DLD1 (cell line): Measurements from ENCODE around the gene CASK.
"Not testable (repeated sequence)": the region's sequence is repeated elsewhere in the genome, so short reads cannot be mapped to it uniquely, and the experiment has no call there.

Experiments
- in situ Hi-C: cut with HindIII; loops from 2 replicates; pipeline ENCODE4 v1.10.0; 2017; ENCODE audit warnings: low sequenced_read_pairs

The CASK gene

DNA sequence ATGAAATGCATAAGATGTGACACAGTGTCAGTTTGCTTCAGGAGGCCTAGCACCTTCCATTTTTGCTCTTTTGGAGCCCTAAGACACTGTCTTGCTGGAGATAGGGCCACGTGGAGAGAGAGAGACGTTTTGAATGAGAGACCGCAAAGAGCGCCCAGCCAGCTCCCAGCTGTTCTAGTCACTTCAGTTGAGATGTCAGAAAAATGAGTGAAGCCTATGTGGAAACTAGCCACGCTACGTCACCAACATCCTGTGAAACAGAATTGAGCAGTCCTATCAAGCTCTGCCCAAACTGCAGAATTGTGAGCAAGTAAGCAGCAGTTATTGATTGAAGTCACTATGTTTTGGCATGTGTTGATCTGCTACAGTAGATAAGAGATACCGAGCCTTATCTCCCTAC lies 186.3 kb downstream of the CASK start:
- in situ Hi-C loops = no loop called here

DNA sequence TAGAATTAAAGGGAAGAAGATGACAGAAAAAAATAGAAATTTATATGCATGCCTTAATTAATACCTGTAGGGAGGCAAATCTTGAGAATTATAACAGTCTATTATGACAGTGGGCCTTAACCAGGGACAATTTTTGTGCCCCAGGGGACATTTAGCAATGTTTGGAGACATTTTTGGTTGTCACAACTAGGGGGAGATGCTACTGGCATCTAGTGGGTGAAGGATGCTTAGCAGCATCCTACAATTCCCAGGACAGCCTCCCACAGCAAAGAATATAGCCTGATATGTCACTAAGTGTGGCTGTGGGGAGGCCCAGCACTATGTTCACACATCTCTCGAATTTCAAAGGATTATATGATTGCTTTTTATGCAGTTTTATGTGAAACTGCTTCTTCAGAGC lies 188.8 kb downstream of the CASK start:
- in situ Hi-C loops = no loop called here

DNA sequence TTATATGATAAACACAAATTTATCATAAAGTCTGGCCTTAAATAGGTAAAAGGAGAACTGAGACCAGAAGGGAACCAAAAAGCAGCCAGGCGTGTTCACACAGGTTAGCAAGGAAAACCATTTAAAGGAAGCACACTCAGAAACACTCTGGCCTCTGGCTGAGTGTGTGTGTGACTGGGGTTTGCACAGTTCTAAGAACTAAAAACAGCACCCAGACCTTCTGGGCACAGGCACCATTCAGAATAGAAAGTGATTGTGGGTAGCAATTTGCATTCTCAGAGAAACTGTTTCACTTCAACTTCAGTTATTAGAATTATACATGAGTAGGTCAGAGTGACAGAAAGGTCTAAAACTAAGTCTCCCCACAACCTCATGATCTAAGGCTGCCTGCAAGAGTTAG lies 189.4 kb downstream of the CASK start:
- in situ Hi-C loops = no loop called here

DNA sequence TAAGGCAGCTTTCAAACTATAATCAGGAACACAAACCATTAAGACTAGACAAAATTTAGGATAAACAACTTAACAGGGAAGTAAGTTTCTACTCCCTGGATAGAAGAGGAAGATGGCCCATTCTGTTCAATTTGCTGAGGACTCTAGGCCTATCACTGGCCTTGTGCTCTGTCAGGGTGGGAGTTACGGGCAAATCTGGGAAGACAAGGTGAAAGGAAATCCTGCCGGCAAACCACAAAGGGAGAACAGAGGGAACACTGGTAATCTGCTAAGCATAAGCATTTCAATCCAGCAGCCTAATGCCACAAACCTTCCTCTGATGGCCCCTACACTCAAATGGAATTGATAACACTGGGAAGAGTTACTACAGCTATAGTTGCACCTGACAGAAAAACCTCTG lies 191.1 kb downstream of the CASK start:
- in situ Hi-C loops = no loop called here

DNA sequence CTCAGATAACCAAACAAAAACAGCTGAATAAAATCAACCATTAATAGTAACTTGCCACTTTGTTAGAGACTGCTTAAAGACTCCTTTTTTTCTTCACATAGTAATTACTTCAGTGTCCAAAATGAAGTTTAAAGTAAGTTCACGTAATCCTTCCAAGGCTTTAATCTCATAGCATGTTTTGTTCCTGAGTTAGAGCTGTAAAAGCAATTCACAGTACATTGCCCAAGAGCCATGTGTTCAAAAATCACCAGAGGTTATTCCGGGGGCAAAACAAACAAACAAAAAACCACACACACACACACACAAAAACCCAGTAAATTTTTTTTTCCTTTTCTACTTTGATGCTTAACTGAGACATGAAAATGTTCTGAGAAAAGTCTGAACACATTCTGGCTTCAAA lies 193.3 kb downstream of the CASK start:
- in situ Hi-C loops = no loop called here

DNA sequence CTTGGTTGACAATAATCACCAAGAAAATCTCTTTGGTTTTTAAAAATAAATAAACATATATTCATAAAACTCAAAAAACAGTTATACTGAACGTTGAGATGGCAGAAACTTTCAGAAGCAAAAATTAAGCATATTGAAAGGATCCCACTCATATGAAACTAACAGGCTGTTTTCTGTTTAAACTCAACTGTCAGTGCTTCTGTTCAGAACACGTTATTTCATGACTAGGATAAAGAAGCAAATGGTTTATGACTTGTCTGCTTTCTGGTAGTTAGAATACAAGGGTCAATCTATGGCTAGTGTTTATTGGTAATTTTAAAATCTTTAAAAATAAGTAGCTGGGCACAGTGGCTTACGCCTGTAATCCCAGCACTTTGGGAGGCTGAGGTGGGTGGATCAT lies 195.2 kb downstream of the CASK start:
- in situ Hi-C loops = no loop called here

DNA sequence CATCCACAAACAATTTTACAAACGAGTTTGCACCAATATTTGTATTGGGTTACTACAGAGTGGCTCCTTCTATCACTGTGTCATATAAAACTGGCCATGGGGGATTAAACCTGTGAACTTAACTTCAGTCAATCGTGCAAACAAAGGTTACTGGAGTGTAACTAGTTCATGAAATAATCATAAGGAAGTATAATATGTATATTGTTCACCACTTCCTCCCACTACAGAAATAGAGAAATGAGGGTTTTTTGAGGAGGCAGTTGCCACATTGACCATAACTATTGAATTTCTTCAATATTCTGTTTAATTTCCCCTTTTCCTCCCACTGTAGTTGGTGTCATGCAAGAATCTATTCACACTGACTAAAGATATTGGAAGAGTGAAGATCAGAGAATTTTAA lies 199.5 kb downstream of the CASK start, which contains the start of gene GPR82:
GPR82 (plus strand) TSS at position 356 of the 400 bp plus-strand sequence. CDS start 2,846 bp downstream, outside the sequence.
- in situ Hi-C loops = no loop called here

DNA sequence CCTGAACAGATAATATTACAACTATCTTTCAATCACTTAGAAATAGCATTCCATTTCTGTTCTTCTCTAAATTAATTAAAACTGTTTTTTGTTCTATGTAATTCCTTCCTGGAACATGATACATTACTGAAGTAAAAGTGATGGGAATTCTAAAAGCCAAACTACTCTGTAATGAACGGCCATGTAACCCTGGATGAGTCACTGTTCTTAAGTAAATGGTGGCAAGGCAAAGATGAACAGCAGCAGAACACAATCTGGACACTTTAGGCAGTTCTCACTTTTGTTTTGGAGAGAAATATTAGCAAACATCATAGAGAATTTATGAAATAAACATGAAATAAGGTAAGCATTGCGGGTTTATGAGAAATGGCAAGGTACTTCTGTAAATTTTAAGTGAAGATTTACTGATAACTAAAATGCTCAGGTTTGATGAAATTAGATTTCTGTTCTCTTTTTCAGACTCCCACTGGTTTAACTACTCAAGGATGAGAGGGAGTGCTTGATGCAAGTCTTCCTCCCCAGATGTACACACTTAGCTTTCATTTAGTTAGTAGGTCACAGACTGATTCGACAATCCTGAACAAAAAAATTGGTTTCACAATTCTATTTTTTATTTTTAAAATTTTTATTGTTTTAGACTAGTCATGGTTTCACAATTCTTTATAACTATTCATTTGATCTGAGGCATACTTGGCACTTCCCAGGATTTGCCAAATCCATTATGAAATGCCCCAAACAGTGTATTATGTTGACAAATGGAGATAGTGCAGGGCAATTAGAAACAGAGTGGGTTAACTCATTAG lies 200.3 kb downstream of the CASK start:
- in situ Hi-C loops = no loop called here

DNA sequence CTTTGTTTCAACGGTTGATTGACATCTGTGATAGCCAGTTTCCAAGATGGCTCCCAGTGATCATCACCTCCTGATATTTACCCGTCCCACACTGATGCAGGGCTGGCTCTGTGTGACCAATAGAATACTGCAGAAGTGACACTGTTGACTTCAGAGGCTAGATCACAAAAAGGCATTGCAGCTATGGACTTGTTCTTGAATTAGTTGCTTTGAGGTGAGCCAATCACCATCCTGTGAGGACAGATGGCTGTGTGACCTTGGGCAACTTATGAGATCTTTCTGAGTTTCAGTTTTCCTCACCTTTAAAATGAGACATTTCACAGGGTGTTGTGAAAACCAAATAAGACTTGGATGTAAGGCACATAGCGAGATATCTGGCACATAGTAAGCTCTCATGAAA lies 201.1 kb downstream of the CASK start:
- in situ Hi-C loops = no loop called here

DNA sequence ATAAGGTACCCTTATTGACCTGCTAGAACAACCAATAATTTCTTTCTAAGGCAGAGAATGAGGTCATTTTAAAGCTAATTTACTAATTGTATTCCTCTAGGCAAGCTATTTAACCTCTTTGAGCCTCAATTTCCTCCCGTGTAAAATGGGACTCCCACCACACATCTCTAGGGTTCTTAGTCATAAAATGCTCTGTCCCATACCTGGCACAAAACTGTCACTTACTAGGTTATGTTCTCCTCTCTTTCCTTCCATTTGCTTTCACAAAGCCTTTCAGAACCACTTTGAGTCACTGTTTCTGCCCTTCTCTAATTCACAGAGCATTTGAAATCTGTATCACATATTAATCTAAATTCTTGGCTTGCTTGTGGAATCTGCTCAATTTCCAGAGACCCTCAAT lies 201.8 kb downstream of the CASK start:
- in situ Hi-C loops = no loop called here

DNA sequence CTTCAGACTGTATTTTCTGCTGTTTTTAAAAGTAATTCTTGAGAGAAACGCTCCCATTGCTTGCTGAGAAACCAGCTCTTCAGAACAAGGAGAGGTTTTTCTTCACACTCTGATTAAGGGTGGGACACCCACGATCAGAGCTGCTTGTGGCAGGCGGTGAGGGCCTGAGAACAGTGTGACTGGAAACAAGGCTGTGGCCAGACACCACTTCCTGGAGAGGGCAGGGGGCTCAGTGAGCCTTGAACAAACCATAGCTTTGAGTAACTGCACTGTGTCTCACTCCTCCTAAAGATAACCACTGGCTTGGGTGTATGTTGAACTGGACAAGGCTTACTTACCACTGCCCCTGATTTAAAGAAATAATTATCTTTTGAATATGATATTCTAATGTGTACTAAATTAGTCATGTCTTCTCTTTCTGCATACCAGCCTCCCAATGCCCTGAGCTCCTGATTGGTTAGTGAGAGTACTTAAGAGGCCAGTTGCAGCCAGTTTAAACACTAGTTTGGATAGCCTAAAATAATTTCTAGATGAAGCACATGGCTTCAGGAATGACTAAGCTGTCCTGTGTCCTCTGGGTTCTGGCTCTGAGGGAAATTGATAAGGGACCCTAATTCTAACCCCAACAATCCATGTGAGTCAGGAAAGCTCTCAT lies 203.1 kb downstream of the CASK start:
- in situ Hi-C loops = no loop called here

DNA sequence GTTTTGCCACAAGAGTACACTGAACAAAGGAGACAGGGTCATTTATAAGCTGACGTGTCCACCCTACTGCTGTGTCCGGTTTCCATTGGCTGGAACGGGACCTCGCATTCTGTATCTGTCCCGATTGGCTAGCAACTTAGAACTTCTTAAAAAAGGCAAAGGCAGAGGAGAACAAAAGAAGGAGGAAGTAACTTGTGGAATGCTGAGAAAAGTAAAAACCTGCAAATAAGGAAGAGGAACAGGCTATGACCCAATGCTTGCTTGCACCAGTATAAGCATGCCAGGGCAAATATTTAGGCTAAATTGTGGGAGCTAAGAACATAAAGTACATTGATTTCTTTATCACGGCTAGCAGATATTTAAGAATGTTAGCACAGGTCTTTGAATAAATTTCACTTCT lies 203.7 kb downstream of the CASK start:
- in situ Hi-C loops = not testable (repeated sequence)

DNA sequence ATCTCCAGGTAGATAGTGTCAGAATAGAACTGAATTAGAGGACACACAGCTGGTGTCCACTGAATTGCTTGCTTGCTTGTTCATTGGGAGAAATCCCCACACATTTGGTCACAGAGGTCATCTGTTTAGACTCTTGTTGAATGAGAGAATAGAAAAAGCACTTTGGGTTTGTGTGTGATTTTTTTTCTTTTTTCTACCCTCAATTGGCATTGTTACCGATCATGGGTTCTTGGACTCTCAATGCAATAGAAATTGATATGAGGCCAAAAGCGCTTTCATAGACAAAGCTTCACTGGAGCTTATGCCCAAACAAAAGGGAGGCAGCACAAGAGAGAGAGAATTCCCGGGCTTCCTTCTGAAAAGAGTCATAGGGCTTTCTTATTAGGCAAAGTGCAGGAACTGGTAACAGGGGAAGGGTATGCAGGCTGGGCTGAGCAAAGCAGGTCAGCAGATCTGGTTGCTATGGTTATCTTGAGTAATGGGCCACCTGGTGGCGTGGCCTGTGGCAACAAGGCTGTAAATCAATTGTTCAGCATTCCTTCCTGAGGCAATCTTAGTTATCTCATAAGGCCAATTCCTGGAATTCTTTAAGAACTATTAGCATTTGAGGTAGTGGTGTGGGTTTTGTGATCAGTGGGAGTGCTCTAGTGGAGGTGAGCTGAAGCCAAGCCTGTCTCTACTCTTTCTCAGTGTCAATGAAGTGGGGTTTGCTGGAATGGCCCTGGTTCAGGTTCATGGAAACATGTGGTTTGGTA lies 204.7 kb downstream of the CASK start:
- in situ Hi-C loops = no loop called here

DNA sequence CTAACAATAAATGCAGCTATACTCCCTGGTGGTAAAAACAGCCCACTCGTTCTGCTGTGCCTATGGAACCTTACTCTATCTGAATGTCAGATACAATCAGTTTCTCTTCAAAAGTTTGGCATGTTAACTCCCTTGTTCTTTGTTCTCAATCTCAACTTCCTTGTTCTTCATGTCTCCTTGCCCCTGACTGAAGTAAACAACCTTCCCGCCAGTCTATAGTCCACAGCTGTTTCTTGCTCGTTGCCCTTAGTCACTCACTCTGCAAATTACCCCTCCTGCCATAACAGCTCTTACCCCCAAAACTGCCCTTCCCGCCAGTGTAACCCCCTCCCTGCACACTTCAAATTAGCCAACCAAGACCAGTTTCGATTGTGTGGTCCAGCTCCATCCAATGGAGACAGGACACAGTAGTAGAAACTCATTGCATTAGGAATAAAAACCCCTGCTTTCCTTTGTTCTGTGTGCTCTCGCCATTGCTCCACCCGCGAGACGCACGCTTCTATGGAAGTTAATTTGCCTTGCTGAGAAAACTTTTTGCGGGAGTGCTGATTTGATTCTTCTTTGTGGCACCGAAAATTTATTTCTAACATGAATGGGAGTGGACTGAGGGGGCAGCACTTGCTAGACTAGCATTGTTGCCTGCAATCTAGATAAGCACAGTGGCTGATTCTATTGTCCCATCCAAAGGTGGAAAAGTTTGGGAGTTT lies 206.4 kb downstream of the CASK start:
- in situ Hi-C loops = no loop called here

DNA sequence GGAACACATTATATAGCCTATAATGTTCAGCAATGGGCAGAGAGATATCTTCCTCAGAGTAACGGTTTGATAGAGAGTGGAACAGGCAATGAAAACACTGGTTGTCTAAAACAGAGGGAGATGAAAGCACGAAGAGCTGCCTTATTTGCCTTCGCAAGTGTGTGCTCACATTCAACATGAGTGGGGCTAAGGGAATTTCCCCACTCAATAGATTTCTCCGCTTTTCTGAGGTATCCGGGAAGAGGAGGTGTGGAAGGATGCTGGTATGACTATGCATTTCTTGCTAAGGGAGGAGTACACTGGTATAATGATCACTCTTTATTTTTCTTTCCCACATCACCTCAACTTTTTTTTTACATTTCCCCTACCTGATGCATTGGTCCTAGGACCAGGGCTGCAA lies 207.1 kb downstream of the CASK start:
- in situ Hi-C loops = no loop called here

DNA sequence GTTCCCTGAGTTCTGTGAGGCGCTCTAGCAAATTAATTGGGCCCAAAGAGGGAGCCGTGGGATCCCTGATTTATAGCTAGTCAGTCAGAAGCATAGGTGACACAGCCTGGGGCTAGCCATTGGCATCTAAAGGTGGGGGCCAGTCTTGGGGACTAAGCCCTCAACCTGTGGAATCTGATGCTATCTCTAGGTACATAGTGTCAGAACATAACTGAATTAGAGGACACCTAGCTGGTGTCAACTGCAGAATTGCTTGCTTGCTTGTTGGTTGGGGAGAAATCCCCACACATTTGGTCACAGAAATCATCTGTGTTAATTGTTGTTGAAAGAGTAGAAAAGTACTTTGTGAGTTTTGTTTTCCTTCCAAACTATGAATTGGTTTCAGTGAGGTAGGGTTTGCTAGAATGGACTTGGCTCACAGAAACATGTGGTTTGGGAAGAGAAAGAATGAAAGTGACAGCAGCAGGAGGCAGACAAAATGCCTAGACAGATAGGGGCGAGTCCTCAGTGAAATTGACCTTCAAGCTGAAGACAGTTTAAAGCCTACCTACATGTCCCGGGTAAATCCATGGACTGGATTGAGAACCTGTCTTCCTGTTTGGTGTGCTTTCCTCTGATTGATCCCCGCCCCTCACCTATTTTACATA lies 212.2 kb downstream of the CASK start:
- in situ Hi-C loops = no loop called here

DNA sequence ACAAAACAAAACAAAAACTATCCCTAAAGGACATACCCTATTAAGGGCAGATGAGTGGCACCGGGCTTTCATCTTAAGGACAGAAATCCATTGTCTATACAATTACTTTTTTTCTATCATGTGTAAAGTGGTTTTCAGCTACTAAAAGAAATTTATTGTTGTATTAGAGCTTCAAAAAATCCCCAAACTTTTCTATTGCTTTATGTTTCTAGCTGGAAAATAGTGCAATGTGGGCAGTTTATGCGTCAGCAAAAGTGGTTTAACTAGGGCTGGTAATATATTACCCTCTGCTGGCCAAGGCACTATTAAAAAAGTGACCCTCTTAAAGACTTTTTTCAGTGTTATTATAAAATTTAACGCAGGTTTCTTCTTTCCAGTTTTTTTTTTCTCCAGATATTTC lies 214.9 kb downstream of the CASK start:
- in situ Hi-C loops = no loop called here

DNA sequence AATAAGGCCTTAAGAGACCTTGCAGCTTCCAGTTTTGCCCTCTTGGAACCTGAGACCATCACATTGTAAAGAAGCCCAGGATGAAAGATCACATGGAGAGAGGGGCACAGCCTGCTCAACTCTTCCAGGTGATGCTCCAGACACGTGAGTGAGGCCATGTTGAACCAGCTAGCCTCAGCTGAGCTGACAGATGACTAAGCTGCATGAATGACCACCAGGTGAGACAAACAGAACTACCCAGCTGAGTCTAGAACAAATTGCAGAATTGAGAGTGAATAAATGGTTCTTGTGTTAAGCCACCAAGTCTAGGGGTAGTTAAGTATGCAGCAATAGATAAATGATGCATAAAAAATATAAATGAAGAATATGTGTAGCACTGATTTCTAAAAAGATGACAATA lies 216.1 kb downstream of the CASK start:
- in situ Hi-C loops = no loop called here

DNA sequence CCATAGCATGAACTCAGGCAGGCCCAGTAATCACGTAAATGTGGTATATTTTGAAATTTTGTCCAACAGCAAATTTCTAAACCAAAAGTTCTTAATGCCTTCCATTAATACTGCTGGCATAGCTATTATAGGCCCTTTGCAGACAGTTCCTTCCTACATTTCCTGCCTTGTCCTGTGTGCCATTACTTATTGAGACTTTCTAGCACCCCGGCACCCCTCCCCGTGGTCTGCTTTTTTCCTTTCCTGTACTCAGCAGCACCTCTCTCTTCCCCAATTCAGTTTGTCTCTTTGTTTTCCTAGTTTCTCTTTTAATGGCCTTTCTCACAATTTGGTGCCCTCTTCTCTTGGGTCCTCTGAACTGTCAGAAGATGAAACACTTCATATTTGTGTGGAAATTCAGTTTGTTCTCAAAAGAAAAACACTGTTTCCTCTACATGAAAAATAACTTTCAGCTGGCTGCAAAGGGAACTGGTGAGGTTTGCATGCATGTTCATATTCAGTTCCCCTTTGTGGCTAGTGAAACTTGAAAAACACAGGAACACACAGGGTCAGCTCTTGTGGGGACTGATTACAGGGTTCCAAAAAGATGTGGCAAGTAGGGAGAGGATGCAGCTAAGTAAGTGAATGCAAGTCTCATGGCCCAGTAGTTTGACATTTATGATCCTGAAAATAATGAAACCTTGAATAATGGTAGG lies 217.5 kb downstream of the CASK start:
- in situ Hi-C loops = no loop called here

DNA sequence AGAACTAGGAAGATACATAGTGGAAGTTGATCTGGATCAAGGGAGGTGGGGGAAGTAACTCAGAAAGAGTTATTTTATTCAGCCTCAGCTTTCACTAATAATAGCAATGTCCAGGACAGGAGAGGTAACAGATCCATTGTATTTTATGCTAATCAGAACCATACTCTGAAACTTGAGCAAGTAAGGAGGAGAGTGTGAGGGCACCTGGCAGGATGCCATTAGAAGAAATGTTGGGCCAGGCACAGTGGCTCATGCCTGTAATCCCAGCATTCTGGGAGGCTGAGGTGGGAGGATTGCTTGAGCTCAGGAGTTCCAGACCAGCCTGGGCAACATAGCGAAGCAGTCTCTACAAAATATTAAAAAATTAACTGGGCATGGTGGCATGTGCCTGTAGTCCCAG lies 218.3 kb downstream of the CASK start:
- in situ Hi-C loops = no loop called here
